GM23338 (cell line): ENCODE measurements around the gene NUCKS1.
"Not testable (repeated sequence)": the region's sequence is repeated elsewhere in the genome, so short reads cannot be mapped to it uniquely, and the experiment has no call there.

Experiments used
- CTCF ChIP-seq, 2 experiments: fragments of 200-600 bp in 1 of 2; sonication (generic) in 1 of 2; conservative IDR thresholded peaks; 2 replicates each; pipeline versions ENCODE4 v1.5.1 to v1.6.1; 2016 to 2017; ENCODE audit warnings: antibody characterized with exemption in 2 of 2, low read depth in 2 of 2, mild to moderate bottlenecking in 2 of 2, moderate library complexity in 1 of 2
- EZH2 ChIP-seq: fragments of 200-600 bp; sonication (generic); IDR thresholded peaks from one replicate; pipeline ENCODE4 v1.8.0; 2017; ENCODE audit warnings: antibody characterized with exemption, mild to moderate bottlenecking, low read depth; ENCODE audit not compliant: unreplicated experiment
- EZH2phosphoT487 ChIP-seq: fragments of 200-600 bp; sonication (generic); IDR thresholded peaks from one replicate; pipeline ENCODE4 v1.8.1; 2018; ENCODE audit warnings: antibody characterized with exemption; ENCODE audit not compliant: unreplicated experiment
- JUNB ChIP-seq: IDR thresholded peaks from one replicate; pipeline ENCODE4 v1.6.1; 2016; ENCODE audit warnings: antibody characterized with exemption; ENCODE audit not compliant: unreplicated experiment
- NANOG ChIP-seq: IDR thresholded peaks from 2 replicates; pipeline ENCODE4 v1.6.1; 2016; ENCODE audit warnings: antibody characterized with exemption, borderline replicate concordance
- POLR2AphosphoS5 ChIP-seq: IDR thresholded peaks from 2 replicates; pipeline ENCODE4 v1.6.1; 2016; ENCODE audit warnings: antibody characterized with exemption, low read depth

- not testable (repeated sequence) for TF ChIP-seq CTCF (conservative IDR thresholded peaks at IDR 0.05; ENCODE audit: low read depth in 2 of 2); POLR2AphosphoS5; EZH2; EZH2phosphoT487; NANOG; JUNB
Observed at GRCh38 chr1:205720740-205721139, 29.2 kb downstream of the NUCKS1 start.
